22Rv1 (cell line): ENCODE data around the gene UNG.

Source experiments
- CTCF ChIP-seq: fragments of 450-650 bp; IDR thresholded peaks from 2 replicates; pipeline ENCODE4 v1.5.1; 2017; ENCODE audit warnings: mild to moderate bottlenecking
- ZFX ChIP-seq: fragments of 450-650 bp; IDR thresholded peaks from 2 replicates; pipeline ENCODE4 v1.6.1; 2017; ENCODE audit warnings: antibody characterized with exemption, borderline replicate concordance

DNA sequence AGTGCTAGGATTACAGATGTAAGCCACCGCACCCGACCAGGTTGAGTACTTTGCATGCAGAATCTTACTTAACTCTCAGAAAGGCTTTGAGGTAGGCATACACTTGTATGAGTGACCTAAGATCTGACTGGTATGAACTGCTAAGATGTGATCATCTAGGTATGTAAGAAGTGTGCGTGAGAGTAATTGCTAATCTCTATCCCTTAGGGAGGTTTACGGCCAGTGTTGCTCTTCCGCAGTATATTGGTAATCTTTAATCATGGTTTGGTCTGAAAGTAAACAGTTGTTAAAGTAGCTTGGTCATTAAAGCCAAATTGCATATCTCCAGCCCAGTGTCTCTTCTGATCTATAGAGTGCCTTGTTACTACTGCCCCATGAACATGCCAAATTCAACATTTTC, 7.8 kb downstream of the UNG start:
- no peak for TF ChIP-seq CTCF
- TF ChIP-seq ZFX = no peak
